OCI-LY1 (cell line): ENCODE measurements around the gene AFDN.

Experiments used
- H2AFZ ChIP-seq: fragments of 200-600 bp; sonication (generic), shearing (Covaris generic); 2 replicates; pipeline ENCODE4 v1.6.0; 2014; ENCODE audit warnings: antibody characterized with exemption, mild to moderate bottlenecking, low read length
- H3F3A ChIP-seq: fragments of 200-600 bp; sonication (generic), shearing (Covaris generic); 2 replicates; pipeline ENCODE4 v1.6.0; 2014; ENCODE audit warnings: mild to moderate bottlenecking, antibody characterized with exemption, low read length, moderate library complexity; ENCODE audit not compliant: insufficient read depth
- H3K27ac ChIP-seq: fragments of 200-600 bp; sonication (generic); 2 replicates; pipeline ENCODE4 v1.5.1; 2014; ENCODE audit warnings: low read length, mixed run types, mild to moderate bottlenecking, low read depth; ENCODE audit not compliant: poor library complexity, severe bottlenecking
- H3K27me3 ChIP-seq: fragments of 200-600 bp; sonication (generic); 2 replicates; pipeline ENCODE4 v1.6.0; 2014; ENCODE audit warnings: antibody characterized with exemption, mild to moderate bottlenecking, low read length, moderate library complexity; ENCODE audit not compliant: insufficient read depth
- H3K36me3 ChIP-seq: fragments of 200-600 bp; sonication (generic); 2 replicates; pipeline ENCODE4 v1.6.1; 2014; ENCODE audit warnings: mild to moderate bottlenecking, antibody characterized with exemption, low read length, moderate library complexity, mixed read lengths; ENCODE audit not compliant: insufficient read depth
- H3K4me1 ChIP-seq: fragments of 200-600 bp; sonication (generic); 2 replicates; pipeline ENCODE4 v1.5.1; 2014; ENCODE audit warnings: mild to moderate bottlenecking, low read length, moderate library complexity; ENCODE audit not compliant: insufficient read depth, severe bottlenecking
- H3K4me2 ChIP-seq: fragments of 200-600 bp; sonication (generic), shearing (Covaris generic); 2 replicates; pipeline ENCODE4 v1.6.1; 2014; ENCODE audit warnings: low read length
- H3K4me3 ChIP-seq: fragments of 200-600 bp; sonication (generic); 2 replicates; pipeline ENCODE4 v1.5.1; 2014; ENCODE audit warnings: low read length, low read depth, mild to moderate bottlenecking, mixed read lengths; ENCODE audit not compliant: poor library complexity, severe bottlenecking
- H3K79me2 ChIP-seq: fragments of 200-600 bp; shearing (Covaris generic); 2 replicates; pipeline ENCODE4 v1.6.1; 2016; ENCODE audit warnings: mixed run types, low read length, mixed read lengths; ENCODE audit not compliant: insufficient read depth
- H3K9ac ChIP-seq: fragments of 200-600 bp; sonication (generic), shearing (Covaris generic); 2 replicates; pipeline ENCODE4 v1.6.1; 2014; ENCODE audit warnings: mild to moderate bottlenecking, low read length, mixed read lengths
- H3K9me2 ChIP-seq: fragments of 200-600 bp; sonication (generic), shearing (Covaris generic); 2 replicates; pipeline ENCODE4 v1.6.1; 2014; ENCODE audit warnings: low read depth, mild to moderate bottlenecking, low read length, mixed read lengths
- H3K9me3 ChIP-seq: fragments of 200-600 bp; shearing (Covaris generic); 2 replicates; pipeline ENCODE4 v1.6.1; 2014; ENCODE audit warnings: low read length, mixed read lengths
- H4K20me1 ChIP-seq: fragments of 200-600 bp; sonication (generic), shearing (Covaris generic); 2 replicates; pipeline ENCODE4 v1.6.0; 2016; ENCODE audit warnings: mild to moderate bottlenecking, low read length; ENCODE audit not compliant: insufficient read depth
- EZH2 ChIP-seq: fragments of 200-600 bp; sonication (generic), shearing (Covaris generic); IDR thresholded peaks from 2 replicates; pipeline ENCODE4 v1.8.0; 2017; ENCODE audit warnings: borderline replicate concordance, mixed run types, mild to moderate bottlenecking, antibody characterized with exemption, low read length, moderate library complexity, mixed read lengths
- TF ChIP-seq, protein P1 (sequence below): fragments of 200-600 bp; sonication (generic), shearing (Covaris generic); IDR thresholded peaks from 2 replicates; pipeline ENCODE4 v1.5.1; 2017; ENCODE audit warnings: mild to moderate bottlenecking, antibody characterized with exemption, low read length, moderate library complexity, mixed read lengths

Gene AFDN

DNA sequence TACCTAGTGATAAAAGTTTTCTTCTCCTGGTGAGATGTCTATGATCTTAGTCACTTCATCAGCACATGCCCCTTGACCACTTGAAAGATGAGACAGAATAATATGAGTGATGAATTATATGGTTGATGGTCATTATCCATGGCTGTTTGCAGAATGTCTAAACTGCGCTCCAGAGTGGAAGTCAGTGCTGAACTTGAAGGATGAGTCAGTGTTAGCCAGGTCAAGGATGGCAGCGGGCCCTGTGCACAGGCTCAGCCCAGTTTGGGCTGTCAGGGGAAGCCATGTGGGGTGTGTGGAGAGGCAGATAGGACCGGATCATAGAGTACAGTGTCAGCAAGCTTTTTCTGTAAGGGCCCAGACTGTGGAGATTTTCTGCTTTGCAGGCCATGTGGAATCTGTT, 103.6 kb downstream of the AFDN start:
- H3K4me3 ChIP-seq = no peak overlapping the region
- no peaks in the 10 kb centered on the region for H3K9me2 ChIP-seq
- H3K4me1 ChIP-seq = peaks cover 5% of the 10 kb centered on the region
- no peak overlapping the region for H3K9ac ChIP-seq
- H4K20me1 ChIP-seq = no peaks in the 10 kb centered on the region
- no peaks in the 10 kb centered on the region for H3F3A ChIP-seq
- no peaks in the 10 kb centered on the region for H3K79me2 ChIP-seq
- no peak overlapping the region for H2AFZ ChIP-seq
- no peaks in the 10 kb centered on the region for H3K36me3 ChIP-seq
- H3K4me2 ChIP-seq = no peak overlapping the region
- TF ChIP-seq, protein P1, sequence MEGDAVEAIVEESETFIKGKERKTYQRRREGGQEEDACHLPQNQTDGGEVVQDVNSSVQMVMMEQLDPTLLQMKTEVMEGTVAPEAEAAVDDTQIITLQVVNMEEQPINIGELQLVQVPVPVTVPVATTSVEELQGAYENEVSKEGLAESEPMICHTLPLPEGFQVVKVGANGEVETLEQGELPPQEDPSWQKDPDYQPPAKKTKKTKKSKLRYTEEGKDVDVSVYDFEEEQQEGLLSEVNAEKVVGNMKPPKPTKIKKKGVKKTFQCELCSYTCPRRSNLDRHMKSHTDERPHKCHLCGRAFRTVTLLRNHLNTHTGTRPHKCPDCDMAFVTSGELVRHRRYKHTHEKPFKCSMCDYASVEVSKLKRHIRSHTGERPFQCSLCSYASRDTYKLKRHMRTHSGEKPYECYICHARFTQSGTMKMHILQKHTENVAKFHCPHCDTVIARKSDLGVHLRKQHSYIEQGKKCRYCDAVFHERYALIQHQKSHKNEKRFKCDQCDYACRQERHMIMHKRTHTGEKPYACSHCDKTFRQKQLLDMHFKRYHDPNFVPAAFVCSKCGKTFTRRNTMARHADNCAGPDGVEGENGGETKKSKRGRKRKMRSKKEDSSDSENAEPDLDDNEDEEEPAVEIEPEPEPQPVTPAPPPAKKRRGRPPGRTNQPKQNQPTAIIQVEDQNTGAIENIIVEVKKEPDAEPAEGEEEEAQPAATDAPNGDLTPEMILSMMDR = no peak
- no peak for TF ChIP-seq EZH2
- H3K27ac ChIP-seq = no peak overlapping the region
- H3K9me3 ChIP-seq = no peaks in the 10 kb centered on the region
- H3K27me3 ChIP-seq = no peaks in the 10 kb centered on the region

DNA sequence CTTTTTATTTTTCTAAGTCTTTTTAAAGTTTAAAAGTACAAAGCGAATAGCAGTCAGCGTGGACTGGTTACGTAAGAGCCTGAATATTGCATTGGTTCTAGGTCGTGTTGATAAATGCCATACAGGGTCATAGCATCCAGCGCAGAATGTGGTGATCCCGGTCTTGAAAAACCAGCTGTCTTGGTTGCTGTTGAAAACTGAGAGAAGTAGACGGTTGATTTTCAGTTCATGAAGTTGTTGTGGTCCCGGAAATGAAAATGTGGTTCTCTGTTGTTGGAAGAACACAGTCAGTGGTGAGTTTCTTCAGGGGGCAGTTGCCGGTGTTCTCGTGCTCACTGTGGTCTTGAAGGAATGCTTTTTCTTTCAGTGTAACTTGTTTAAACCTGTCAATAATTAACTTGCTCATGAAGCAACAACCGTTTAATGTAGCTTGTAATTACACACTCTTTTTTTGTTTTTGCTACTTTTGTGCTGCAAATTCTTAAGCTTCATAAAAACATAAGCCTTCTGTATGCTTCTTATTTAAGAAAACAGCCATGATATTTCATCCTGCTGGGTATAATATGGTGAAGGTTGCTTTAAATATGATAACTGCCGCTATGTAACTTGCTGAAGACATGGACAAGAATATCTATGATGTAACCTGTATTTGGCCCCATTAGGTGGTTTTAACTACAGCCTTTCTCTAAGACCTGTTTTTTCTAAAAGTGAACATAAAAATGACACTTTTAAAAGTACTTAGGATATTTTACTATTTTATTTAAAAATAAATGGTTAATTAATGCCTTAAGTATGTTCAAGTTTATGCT, 106.0 kb downstream of the AFDN start:
- no peaks in the 10 kb centered on the region for H3K27me3 ChIP-seq
- no peak overlapping the region for H3K4me2 ChIP-seq
- no peaks in the 10 kb centered on the region for H4K20me1 ChIP-seq
- H3K4me1 ChIP-seq = peaks cover 5% of the 10 kb centered on the region
- no peaks in the 10 kb centered on the region for H3F3A ChIP-seq
- no peaks in the 10 kb centered on the region for H3K9me3 ChIP-seq
- no peaks in the 10 kb centered on the region for H3K79me2 ChIP-seq
- TF ChIP-seq, protein P1 = no peak
- TF ChIP-seq EZH2 = no peak
- H2AFZ ChIP-seq = no peak overlapping the region
- no peaks in the 10 kb centered on the region for H3K36me3 ChIP-seq
- no peak overlapping the region for H3K27ac ChIP-seq
- no peak overlapping the region for H3K9ac ChIP-seq
- no peak overlapping the region for H3K4me3 ChIP-seq
- no peaks in the 10 kb centered on the region for H3K9me2 ChIP-seq

DNA sequence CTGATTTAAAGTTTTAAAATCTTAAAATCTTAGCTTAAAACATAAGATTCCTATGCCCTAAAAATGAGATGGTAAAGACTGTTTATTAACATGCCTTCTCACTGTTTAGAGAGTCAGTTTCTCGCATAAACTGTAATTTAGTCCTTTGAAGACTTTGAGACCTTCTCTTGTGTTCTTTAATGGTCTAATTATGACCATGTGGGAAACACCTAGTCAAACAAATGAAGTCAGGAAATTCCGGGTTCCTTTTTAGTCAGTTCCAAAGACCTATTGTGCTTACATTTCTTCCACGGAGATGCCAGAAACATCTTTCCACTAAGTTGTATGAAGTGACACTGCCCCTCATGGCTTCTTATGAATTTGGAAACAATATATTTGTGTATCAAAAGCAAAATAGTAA, 106.6 kb downstream of the AFDN start:
- H3K36me3 ChIP-seq = no peaks in the 10 kb centered on the region
- no peaks in the 10 kb centered on the region for H3K27me3 ChIP-seq
- TF ChIP-seq, protein P1 = no peak
- no peak for TF ChIP-seq EZH2

More for the DNA sequence above, 106.6 kb downstream of the AFDN start:
- Histone ChIP-seq H3K9ac (no peak overlapping the region), H3K4me1 (peaks cover 5% of the 10 kb centered on the region), H2AFZ (no peak overlapping the region), H3K79me2 (no peaks in the 10 kb centered on the region), H3K27ac (no peak overlapping the region), H3K9me3 (no peaks in the 10 kb centered on the region), H4K20me1 (no peaks in the 10 kb centered on the region), H3K9me2 (no peaks in the 10 kb centered on the region), H3K4me2 (no peak overlapping the region), H3K4me3 (no peak overlapping the region), H3F3A (no peaks in the 10 kb centered on the region)
